NK-92 (cell line): ENCODE data around the gene HCFC1R1.
"Not testable (repeated sequence)": the region's sequence is repeated elsewhere in the genome, so short reads cannot be mapped to it uniquely, and the experiment has no call there.

Source experiments
- DNase-seq: peaks from one replicate; lab custom pipeline; 2025; ENCODE audit not compliant: unreplicated experiment; lab: John Stamatoyannopoulos, UW

Gene HCFC1R1

DNA sequence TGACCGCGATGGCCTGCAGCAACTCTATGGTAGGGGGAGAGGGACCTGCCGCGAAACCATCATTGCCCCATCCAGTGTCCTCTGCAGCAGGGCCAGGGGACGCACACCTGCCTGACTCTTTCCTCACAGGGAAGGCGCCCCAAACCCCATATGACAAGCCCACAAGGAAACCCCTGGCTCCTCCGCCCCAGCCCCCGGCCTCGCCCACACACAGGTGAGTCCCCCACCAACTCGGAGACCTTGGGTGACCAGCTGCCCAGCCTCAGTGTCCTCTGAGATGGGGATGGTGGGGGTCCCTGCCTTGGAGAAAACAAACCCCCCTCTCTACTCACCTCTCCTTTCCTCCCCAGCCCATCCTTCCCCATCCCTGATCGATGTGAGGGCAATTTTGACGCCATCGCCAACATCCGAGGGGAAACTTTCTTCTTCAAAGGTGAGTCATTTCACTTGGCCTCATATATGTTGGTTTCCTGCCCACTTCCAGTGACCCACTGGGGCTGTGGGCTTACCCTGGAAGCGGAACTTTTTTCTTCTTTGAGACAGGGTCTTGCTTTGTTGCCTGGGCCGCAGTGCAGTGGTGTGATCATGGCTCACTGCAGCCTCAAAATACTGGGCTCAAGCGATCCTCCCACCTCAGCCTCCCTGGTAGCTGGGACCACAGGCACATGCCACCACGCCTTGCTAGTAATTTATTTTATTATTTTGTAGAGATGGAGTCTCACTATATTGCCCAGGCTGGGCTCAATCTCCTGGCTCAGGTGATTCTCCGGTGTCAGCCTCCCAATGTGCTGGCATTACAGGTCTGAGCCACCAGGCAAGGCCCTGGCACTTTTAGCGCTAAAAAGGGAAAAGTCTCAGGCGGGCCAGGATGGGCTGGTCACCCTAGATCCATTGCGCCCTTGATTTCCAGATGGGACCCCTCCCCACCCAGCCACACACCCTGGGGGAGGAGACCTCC is 33.7 kb upstream of the HCFC1R1 start:
- no peak for DNase-seq

- DNase-seq, result no peak
Observed at GRCh38 chr16:3056336-3057180, 32.8 kb upstream of the HCFC1R1 start.

DNA sequence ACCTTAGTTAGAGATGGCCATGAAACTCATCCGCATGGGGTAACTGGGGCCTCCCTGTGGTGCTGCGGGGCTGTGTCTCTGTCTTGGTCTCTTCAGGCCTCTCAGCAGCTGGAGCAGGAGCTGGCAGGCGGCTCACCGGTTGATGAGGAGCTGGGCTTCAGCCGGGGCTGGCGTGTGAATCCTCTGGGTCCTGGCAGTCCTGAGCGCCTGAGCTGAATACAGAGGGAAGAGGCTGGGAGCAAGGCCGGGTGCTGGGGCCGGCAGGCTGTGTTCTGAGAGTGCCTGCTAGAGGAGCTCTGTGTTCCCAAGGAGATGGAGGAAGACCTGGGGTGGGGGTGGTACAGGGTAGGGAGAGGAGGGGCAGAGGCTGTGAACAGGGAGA is 32.0 kb upstream of the HCFC1R1 start:
- DNase-seq, result not testable (repeated sequence)

GRCh38 chr16:3054965-3055733 is 31.4 kb upstream of the HCFC1R1 start:
- DNase-seq, result no peak

DNA sequence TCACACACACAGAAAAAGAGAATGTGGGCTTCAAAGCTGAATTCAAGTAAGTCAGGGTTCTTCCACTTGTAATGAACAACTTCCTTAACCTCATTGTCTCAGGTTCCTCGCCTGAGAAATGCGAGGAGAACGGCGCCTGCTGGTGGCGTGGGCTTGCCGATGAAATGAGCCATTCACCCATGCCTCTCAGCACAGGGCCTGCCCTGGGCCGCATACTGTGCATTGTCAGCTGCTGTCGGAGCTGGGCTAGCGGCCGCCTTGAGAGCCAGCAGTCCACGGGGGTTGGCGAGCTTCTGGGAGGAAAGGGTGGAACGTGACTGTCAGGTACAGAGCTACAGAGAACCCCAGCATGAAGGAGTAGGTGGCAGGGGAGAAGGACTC is 29.6 kb upstream of the HCFC1R1 start:
- not testable (repeated sequence) for DNase-seq

DNA sequence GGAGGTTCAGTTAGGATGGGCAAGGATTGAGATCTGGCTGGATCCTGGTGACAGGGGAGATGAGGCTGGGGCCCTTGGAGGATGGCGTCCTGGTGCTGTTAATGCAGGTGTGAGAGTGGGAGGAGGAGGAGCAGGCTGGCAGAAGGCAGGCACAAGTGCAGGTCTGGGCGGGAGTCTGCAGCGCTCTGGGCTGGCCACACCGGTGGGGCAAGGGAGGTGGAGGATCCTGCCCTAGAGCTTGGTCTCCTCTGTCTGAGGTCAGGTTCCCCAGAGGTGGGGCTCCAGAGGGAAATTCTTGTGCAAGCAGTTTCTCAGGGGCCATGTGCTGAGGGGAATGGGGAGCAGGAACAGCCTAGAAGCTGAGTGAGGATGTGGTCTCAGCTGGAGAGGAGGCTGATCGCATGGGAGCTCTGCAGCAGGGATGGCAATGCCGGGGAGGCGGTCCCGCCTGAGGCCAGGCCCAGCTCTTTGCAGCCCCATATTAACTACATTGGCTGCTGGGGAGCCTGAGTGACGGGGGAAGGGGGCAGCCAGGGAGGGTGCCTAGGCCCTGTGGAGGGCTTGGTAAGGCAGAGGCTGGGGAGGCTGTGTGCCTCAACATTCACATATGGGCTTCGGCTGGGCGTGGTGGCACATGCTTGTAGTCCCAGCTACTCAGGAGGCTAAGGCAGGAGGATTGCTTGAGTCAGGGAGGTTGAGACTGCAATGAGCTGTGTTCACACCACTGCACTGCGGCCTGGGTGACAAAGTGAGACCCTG is 29.0 kb upstream of the HCFC1R1 start:
- not testable (repeated sequence) for DNase-seq

DNA sequence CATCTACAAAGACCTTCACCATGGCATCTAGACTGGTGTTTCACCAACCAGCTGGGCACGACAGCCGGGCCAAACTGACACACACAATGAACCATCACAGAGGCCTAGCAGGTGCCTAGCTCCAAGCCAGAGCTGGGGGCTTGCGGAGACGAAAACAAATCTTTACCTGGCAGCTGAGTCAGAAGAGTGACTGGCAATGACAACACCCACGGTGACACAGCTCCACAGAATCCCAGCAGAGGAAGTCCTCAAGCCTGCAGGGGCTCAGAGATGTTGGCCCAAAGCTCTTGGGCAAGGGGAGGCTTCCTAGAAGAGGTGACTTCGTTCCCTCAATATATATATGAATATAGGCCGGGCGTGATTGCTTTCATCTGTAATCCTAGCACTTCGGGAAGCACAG is 27.8 kb upstream of the HCFC1R1 start:
- DNase-seq, result no peak

DNA sequence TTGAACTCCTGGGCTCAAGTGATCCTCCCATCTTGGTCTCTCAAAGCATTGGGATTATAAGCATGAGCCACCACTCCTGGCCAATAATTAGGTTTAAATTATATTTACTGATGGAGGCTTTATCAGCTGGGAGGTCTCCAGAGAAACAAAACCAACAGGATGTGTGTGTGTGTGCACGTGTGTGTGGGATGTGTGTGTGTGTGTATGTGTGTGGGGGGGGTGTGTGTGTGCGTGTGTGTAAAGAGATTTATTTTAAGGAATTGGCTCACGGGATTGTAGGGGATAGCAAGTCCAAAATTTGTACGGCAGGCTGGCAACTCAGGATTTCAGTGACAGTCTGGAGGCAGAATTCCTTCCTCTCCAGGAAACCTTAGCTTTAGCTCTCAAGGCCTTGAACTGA is 27.3 kb upstream of the HCFC1R1 start:
- no peak for DNase-seq

DNA sequence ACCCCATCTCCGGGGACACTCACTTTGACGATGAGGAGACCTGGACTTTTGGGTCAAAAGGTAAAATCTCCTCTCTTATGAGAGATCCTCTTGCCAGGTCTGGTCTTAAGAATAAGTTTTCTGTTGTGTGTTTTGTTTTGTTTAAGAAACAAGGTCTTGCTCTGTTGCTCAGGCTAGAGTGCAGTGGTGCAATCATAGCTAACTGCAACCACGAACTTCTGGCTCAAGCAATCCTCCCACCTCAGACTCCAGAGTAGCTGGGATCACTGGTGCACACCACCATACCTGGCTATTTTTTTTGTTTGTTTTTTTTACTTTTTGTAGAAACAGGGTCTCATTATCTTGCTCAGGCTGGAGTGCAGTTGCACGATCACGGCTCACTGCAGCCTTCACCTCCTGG is 26.7 kb upstream of the HCFC1R1 start:
- DNase-seq, result no peak

GRCh38 chr16:3049921-3050481 is 26.3 kb upstream of the HCFC1R1 start:
- no peak for DNase-seq

- DNase-seq, result no peak
Observed at GRCh38 chr16:3047387-3047720, 23.6 kb upstream of the HCFC1R1 start.

DNA sequence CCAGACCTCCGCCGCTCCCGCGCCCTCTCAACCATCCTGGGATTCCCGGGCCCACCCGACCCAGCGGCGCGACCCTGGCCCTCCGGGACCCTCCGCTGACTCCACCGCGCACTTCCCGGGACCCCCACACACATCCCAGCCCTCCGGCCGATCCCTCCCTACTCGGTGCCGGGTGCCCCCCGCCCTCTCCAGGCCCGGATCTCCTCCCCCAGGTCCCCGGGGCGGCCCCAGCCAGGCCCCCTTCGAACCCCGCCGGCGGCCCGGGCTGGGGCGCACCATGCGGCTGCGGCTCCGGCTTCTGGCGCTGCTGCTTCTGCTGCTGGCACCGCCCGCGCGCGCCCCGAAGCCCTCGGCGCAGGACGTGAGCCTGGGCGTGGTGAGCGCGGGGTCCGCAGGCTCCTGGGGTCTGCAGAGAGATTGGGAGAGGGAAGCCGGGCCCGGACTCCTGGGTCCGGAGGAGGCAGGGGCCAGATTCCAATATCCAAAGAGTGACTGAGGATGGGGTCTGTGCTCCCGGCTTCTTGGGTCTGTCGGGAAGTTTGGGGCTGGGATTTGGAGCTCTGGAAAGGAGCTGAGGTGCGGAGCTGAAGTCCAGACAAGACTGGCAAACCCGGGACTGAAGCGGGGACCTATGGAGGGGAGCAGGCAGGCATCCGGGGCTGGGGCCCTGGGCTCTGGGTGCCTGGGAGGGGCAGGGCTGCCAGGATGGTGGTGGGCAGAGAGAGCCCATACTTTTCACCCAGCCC is 23.1 kb upstream of the HCFC1R1 start:
- no peak for DNase-seq

GRCh38 chr16:3045758-3046640 is 22.3 kb upstream of the HCFC1R1 start, which contains the start of gene MMP25:
TSS of gene MMP25 (plus strand) at chr16:3046561. CDS start at chr16:3046918, 357 bp downstream.
- DNase-seq, result no peak

DNA sequence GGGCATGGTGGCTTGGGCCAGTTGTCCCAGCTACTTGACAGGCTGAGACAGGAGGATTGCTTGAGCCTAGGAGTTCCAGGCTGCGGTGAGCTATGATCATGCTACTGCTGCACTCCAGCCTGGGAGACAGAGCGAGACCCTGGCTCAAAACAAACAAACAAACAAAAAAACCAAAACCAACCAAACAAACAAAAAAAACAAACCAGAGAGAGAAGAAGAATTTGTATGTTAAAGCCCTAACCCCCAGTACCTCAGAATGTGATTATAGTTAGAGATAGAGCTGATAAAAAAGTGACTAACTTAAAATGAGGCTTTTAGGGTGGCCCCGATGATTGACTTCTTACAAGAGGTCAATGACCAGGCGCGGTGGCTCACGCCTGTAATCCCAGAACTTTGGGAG is 21.0 kb upstream of the HCFC1R1 start:
- DNase-seq, result no peak

GRCh38 chr16:3042376-3042775 is 18.6 kb upstream of the HCFC1R1 start:
- no peak for DNase-seq

DNA sequence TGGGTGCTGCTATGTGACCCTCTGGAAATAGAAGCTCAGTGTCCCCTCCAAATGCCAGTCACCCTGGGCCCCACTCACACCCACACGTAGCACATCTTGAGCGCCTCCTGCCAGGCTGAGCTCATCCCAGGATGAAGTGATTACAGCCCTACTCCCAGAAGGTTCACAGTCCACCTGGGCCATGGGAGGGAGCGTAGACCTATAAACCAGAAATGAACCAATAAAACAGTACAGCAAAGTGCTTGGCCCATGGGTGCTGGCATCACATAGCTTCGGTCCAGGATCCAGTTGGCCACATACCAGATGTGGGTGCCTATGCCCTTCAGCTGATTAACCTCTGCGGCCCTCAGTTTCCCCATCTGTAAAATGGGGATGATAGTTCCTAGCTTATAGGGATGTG is 15.2 kb upstream of the HCFC1R1 start:
- no peak for DNase-seq

- no peak for DNase-seq
Observed at GRCh38 chr16:3038256-3038655, 14.5 kb upstream of the HCFC1R1 start.

DNA sequence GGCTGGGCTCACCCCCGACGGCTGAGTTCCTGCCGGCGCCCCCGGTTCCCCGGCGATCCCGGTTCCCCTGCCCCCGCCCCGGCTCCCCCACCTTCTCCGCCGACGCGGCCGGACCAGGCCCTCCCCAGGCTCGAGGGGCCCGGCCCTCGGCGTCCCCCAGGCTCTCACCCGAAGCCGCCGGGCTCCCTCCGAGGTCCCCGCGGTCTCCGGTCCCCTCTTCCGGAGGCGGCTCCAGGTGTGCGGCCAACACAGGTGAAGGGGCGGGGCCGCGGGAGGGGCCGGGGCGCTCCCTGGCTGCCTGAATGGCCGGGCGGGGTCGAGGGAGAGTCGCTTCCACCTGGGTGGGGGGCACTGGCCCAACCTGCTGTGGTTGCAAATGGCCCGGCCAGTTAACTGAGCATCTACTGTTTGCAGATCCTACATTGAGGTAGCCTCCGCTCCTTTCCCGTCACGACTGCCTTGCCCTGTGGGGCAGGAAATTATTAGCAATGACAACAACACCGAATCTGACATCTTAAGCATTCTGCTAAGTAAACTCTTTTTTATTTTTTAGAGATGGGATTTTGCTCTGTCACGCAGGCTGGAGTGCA is 13.1 kb upstream of the HCFC1R1 start, which contains the start of gene BICDL2:
TSS of gene BICDL2 (minus strand) at position 219 of the 590 bp plus-strand sequence. CDS start 1,448 bp downstream, outside the sequence.
- no peak for DNase-seq
